Measurements from ENCODE around the gene PAK5.
"Not testable (repeated sequence)": the region's sequence is repeated elsewhere in the genome, so short reads cannot be mapped to it uniquely, and the experiment has no call there.

PAK5 gene

GRCh38 chr20:9685011-9685410 lies 153.9 kb downstream of the PAK5 start:
- DNase-seq (ENCODE audit: low read depth) = no peak

- DNase-seq (ENCODE audit: low read depth) = no peak
These were observed 161.7 kb downstream of the PAK5 start for GRCh38 chr20:9677100-9677623.

GRCh38 chr20:9672981-9673380 lies 165.9 kb downstream of the PAK5 start:
- no peak for DNase-seq (ENCODE audit: low read depth)

- DNase-seq (ENCODE audit: low read depth) = no peak
These were observed 166.8 kb downstream of the PAK5 start for GRCh38 chr20:9672027-9672426.

- no peak for DNase-seq (ENCODE audit: low read depth)
These were observed 170.5 kb downstream of the PAK5 start for GRCh38 chr20:9668381-9668780.

GRCh38 chr20:9663423-9663822 lies 175.5 kb downstream of the PAK5 start:
- DNase-seq (ENCODE audit: low read depth) = no peak

- no peak for DNase-seq (ENCODE audit: low read depth)
These were observed 178.5 kb downstream of the PAK5 start for GRCh38 chr20:9660236-9660868.

GRCh38 chr20:9647741-9648140 lies 191.1 kb downstream of the PAK5 start:
- DNase-seq (ENCODE audit: low read depth) = no peak

GRCh38 chr20:9646375-9646774 lies 192.5 kb downstream of the PAK5 start:
- DNase-seq (ENCODE audit: low read depth) = no peak

GRCh38 chr20:9642882-9643281 lies 196.0 kb downstream of the PAK5 start:
- no peak for DNase-seq (ENCODE audit: low read depth)

GRCh38 chr20:9641499-9642000 lies 197.3 kb downstream of the PAK5 start:
- DNase-seq (ENCODE audit: low read depth) = not testable (repeated sequence)

GRCh38 chr20:9637889-9638288 lies 201.0 kb downstream of the PAK5 start:
- DNase-seq (ENCODE audit: low read depth) = no peak

- DNase-seq (ENCODE audit: low read depth) = no peak
These were observed 203.1 kb downstream of the PAK5 start for GRCh38 chr20:9635750-9636149.

GRCh38 chr20:9634327-9634726 lies 204.5 kb downstream of the PAK5 start:
- DNase-seq (ENCODE audit: low read depth) = no peak

- DNase-seq (ENCODE audit: low read depth) = no peak
These were observed 205.9 kb downstream of the PAK5 start for GRCh38 chr20:9632991-9633390.

GRCh38 chr20:9632265-9632664 lies 206.6 kb downstream of the PAK5 start:
- DNase-seq (ENCODE audit: low read depth) = no peak

GRCh38 chr20:9630554-9630953 lies 208.3 kb downstream of the PAK5 start:
- DNase-seq (ENCODE audit: low read depth) = no peak

- no peak for DNase-seq (ENCODE audit: low read depth)
These were observed 209.0 kb downstream of the PAK5 start for GRCh38 chr20:9629831-9630230.

GRCh38 chr20:9628589-9628988 lies 210.3 kb downstream of the PAK5 start:
- no peak for DNase-seq (ENCODE audit: low read depth)

- no peak for DNase-seq (ENCODE audit: low read depth)
These were observed 210.7 kb downstream of the PAK5 start for GRCh38 chr20:9628141-9628540.

- no peak for DNase-seq (ENCODE audit: low read depth)
These were observed 211.7 kb downstream of the PAK5 start for GRCh38 chr20:9627219-9627618.

- DNase-seq (ENCODE audit: low read depth) = no peak
These were observed 212.5 kb downstream of the PAK5 start for GRCh38 chr20:9626357-9626756.

GRCh38 chr20:9617940-9618339 lies 220.9 kb downstream of the PAK5 start:
- DNase-seq (ENCODE audit: low read depth) = no peak

- no peak for DNase-seq (ENCODE audit: low read depth)
These were observed 221.9 kb downstream of the PAK5 start for GRCh38 chr20:9616833-9617461.

Measured in stimulated activated CD8-positive, alpha-beta memory T cell treated with anti-CD3 and anti-CD28 coated beads, Interleukin-12 subunit alpha, Interleukin-12 subunit beta, amount 100 ng/mL, for 4 hours (primary cell).